ENCODE data around the gene MUC4.

Gene MUC4

DNA sequence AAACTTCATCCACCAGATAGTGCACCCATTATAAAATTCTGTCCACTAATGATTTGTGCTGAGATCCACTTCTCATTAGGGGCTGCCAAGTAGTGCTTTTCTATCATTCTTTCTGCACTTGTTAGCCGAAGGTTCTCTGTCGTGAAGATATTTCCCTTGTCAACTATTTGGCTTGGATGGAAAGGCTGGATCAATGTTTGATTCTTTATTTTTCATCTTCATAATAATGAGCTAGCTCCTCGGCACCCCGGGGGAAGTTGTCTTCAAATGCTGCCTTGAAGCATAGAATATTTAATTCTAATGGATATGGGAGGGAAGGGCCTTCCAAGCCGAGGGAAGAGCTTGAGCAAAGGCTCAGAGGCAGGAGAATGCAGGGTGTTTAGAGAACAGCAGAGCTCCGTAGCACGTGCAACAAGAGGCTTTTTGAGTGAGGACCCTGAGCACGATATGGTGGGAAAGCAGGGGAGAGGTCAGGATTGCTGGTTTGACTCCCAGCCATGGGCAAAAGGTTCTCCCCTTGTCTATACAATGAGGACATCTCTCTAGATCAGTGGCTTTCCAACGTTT lies 107.2 kb downstream of the MUC4 start:
- H3K4me3 ChIP-seq (replicated peaks; ENCODE audit: insufficient read depth, low read length): no peak overlapping the region
- H3K27ac ChIP-seq (replicated peaks): no peak overlapping the region
- DNase-seq (ENCODE audit: low read depth in 1 of 2, low spot score in 1 of 2): no peak
- no peaks in the 10 kb centered on the region for H3K27me3 ChIP-seq (ENCODE audit: insufficient read depth, poor library complexity, severe bottlenecking)
- TF ChIP-seq, protein P1, sequence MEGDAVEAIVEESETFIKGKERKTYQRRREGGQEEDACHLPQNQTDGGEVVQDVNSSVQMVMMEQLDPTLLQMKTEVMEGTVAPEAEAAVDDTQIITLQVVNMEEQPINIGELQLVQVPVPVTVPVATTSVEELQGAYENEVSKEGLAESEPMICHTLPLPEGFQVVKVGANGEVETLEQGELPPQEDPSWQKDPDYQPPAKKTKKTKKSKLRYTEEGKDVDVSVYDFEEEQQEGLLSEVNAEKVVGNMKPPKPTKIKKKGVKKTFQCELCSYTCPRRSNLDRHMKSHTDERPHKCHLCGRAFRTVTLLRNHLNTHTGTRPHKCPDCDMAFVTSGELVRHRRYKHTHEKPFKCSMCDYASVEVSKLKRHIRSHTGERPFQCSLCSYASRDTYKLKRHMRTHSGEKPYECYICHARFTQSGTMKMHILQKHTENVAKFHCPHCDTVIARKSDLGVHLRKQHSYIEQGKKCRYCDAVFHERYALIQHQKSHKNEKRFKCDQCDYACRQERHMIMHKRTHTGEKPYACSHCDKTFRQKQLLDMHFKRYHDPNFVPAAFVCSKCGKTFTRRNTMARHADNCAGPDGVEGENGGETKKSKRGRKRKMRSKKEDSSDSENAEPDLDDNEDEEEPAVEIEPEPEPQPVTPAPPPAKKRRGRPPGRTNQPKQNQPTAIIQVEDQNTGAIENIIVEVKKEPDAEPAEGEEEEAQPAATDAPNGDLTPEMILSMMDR (IDR thresholded peaks at IDR 0.05; ENCODE audit: insufficient read depth, low read length): no peak
- TF ChIP-seq POLR2AphosphoS5 (IDR thresholded peaks at IDR 0.05; ENCODE audit: low read depth) (no peak), SPI1 (IDR thresholded peaks at IDR 0.05; ENCODE audit: borderline replicate concordance, low read depth) (no peak), GABPA (IDR thresholded peaks at IDR 0.05; ENCODE audit: low read depth) (no peak)
- TF ChIP-seq, protein P2, sequence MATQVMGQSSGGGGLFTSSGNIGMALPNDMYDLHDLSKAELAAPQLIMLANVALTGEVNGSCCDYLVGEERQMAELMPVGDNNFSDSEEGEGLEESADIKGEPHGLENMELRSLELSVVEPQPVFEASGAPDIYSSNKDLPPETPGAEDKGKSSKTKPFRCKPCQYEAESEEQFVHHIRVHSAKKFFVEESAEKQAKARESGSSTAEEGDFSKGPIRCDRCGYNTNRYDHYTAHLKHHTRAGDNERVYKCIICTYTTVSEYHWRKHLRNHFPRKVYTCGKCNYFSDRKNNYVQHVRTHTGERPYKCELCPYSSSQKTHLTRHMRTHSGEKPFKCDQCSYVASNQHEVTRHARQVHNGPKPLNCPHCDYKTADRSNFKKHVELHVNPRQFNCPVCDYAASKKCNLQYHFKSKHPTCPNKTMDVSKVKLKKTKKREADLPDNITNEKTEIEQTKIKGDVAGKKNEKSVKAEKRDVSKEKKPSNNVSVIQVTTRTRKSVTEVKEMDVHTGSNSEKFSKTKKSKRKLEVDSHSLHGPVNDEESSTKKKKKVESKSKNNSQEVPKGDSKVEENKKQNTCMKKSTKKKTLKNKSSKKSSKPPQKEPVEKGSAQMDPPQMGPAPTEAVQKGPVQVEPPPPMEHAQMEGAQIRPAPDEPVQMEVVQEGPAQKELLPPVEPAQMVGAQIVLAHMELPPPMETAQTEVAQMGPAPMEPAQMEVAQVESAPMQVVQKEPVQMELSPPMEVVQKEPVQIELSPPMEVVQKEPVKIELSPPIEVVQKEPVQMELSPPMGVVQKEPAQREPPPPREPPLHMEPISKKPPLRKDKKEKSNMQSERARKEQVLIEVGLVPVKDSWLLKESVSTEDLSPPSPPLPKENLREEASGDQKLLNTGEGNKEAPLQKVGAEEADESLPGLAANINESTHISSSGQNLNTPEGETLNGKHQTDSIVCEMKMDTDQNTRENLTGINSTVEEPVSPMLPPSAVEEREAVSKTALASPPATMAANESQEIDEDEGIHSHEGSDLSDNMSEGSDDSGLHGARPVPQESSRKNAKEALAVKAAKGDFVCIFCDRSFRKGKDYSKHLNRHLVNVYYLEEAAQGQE (IDR thresholded peaks at IDR 0.05; ENCODE audit: insufficient replicate concordance, low read depth): no peak

DNA sequence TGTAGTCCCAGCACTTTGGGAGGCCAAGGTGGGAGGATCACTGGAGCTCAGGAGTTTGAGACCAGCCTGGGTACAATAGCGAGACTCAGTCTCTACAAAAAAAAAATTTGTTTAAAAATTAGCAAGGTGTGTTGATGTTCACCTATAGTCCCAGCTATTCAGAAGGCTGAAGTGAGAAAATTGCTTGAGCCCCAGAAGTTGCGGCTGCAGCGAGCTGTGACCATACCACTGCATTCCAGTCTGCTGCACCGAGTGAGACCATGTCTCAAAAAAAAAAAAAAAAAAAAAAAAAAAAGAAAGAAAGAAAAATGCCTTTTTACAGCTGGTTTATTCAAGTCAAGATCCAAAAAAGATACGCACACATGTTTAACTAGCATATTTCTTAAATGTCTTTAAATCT lies 108.0 kb downstream of the MUC4 start:
- TF ChIP-seq, protein P2 (IDR thresholded peaks at IDR 0.05; ENCODE audit: insufficient replicate concordance, low read depth): no peak
- TF ChIP-seq SPI1 (IDR thresholded peaks at IDR 0.05; ENCODE audit: borderline replicate concordance, low read depth) (no peak), GABPA (IDR thresholded peaks at IDR 0.05; ENCODE audit: low read depth) (no peak), POLR2AphosphoS5 (IDR thresholded peaks at IDR 0.05; ENCODE audit: low read depth) (no peak)
- TF ChIP-seq, protein P1 (IDR thresholded peaks at IDR 0.05; ENCODE audit: insufficient read depth, low read length): no peak
- no peak for DNase-seq (ENCODE audit: low read depth in 1 of 2, low spot score in 1 of 2)
- Histone ChIP-seq H3K27ac (replicated peaks) (no peak overlapping the region), H3K4me3 (replicated peaks; ENCODE audit: insufficient read depth, low read length) (no peak overlapping the region), H3K27me3 (ENCODE audit: insufficient read depth, poor library complexity, severe bottlenecking) (no peaks in the 10 kb centered on the region)

DNA sequence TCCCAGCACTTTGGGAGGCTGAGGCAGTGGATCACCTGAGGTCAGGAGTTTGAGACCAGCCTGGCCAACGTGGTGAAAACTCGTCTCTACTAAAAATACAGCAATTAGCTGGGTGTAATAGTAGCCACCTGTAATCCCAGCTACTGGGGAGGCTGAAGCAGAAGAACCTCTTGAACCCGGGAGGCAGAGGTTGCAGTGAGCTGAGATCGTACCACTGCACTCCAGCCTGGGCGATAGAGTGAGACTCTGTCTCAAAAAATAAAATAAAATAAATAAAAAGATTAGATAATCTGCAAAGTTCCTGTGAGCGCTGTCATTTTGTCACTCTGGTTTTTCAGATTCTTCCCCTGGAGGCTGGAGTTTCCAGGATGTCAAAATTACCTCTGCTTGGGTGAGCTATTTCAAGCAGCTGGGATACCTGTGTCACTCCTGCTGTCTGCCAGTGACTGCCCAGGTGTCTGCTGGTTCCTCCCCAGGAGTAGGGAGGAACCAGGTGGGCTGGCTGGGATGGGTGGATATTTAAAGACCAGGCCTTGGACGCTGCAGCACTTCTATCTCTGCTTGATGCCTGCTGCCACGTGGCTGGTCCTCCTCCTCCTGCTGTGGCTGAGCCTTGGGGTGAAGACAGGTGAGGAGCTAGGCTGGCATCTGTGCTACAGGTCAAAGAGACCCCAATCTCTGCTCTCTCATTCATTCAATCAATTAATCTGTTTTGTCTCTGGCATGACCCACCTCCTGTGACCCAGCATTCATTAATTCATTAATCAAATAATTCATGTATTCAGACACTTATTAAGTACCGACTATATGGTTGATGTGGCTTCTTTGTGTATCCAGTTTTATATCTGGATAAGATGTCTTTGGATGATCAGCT lies 110.5 kb downstream of the MUC4 start:
- no peak overlapping the region for H3K27ac ChIP-seq (replicated peaks)
- no peaks in the 10 kb centered on the region for H3K27me3 ChIP-seq (ENCODE audit: insufficient read depth, poor library complexity, severe bottlenecking)
- H3K4me3 ChIP-seq (replicated peaks; ENCODE audit: insufficient read depth, low read length): no peak overlapping the region
- DNase-seq (ENCODE audit: low read depth in 1 of 2, low spot score in 1 of 2): no peak
- TF ChIP-seq, protein P2 (IDR thresholded peaks at IDR 0.05; ENCODE audit: insufficient replicate concordance, low read depth): no peak
- no peak for TF ChIP-seq POLR2AphosphoS5 (IDR thresholded peaks at IDR 0.05; ENCODE audit: low read depth)
